Astrocyte of the spinal cord (primary cell): ENCODE data around the gene CTSF.
"Not testable (repeated sequence)": the region's sequence is repeated elsewhere in the genome, so short reads cannot be mapped to it uniquely, and the experiment has no call there.

Experiments used
- DNase-seq: peaks from one replicate; pipeline ENCODE4 v3.0.0; 2011; ENCODE audit warnings: low read depth, low spot score
- H3K4me3 ChIP-seq: 2 replicates; pipeline ENCODE4 v1.5.1; 2011; ENCODE audit warnings: low read depth, mild to moderate bottlenecking, low read length, moderate library complexity
- CTCF ChIP-seq: IDR thresholded peaks from 2 replicates; pipeline ENCODE4 v1.5.1; 2012; ENCODE audit warnings: low read depth, mild to moderate bottlenecking, low read length, inconsistent platforms
- in situ Hi-C: cut with HindIII; loops from 2 replicates; pipeline ENCODE4 v1.10.0; 2017; ENCODE audit warnings: low sequenced_read_pairs

CTSF gene

GRCh38 chr11:66591175-66591574, 22.8 kb upstream of the CTSF start:
- TF ChIP-seq CTCF: no peak
- in situ Hi-C loops: no loop called here
- DNase-seq: no peak
- no peak overlapping the region for H3K4me3 ChIP-seq

DNA sequence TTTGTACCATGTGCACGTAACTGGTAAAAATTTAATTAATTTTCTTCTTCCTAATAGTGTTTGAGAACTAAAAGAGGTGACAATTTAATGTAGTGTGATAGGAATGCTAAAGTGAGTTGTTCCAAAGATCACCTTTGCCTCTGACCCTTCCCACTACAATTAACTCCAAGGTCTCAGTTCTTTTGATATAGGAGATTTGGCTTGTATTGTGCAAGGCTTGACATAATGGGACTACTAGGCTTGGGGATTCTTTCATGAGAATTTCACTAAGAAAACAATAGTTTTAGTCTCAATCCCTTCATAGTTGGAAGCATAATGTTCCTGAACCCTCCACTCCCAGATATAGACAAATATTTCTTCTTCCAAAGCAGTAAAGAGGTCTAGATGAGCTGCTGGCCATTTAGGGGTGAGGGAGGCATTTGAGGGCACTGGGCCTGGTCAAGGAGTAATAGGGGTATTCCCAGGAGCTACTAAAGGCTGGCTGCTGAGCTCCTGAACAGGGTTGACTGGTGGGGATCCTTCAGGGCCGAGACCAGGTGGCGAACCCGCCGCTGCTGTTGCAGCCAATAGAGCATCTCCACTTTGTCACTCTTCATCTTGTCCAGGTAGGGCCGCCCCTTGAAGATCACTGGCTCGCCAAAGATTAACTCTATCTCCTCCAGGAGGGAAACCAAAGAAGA, 21.7 kb upstream of the CTSF start:
- no peak overlapping the region for H3K4me3 ChIP-seq
- DNase-seq: no peak
- in situ Hi-C loops: no loop called here
- no peak for TF ChIP-seq CTCF

- H3K4me3 ChIP-seq, in situ Hi-C loops, DNase-seq: not testable (repeated sequence)
These were observed 20.9 kb upstream of the CTSF start for GRCh38 chr11:66589315-66589714.

DNA sequence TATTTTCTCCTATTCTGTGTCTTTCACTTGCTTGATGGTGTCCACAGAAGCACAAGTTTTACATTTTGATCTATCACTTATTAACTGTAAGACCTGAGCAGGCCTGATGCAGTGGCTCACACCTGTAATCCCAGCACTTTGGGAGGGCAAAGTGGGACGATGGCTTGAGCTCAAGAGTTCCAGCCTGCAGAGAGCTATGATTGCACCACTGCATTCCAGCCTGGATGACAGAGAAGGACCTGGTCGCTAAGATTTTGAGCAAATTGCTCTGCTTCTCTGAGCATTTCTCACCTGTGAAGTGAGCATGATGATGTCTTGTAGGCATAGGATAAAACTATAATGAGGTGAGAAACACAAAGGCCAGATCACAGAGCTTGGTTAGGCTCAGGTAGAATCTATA, 17.7 kb upstream of the CTSF start:
- TF ChIP-seq CTCF: no peak
- H3K4me3 ChIP-seq: no peak overlapping the region
- DNase-seq: no peak
- in situ Hi-C loops: no loop called here

GRCh38 chr11:66585447-66585846, 17.0 kb upstream of the CTSF start:
- in situ Hi-C loops, H3K4me3 ChIP-seq, DNase-seq: not testable (repeated sequence)

GRCh38 chr11:66582565-66583147, 14.2 kb upstream of the CTSF start:
- H3K4me3 ChIP-seq, DNase-seq, in situ Hi-C loops: not testable (repeated sequence)

DNA sequence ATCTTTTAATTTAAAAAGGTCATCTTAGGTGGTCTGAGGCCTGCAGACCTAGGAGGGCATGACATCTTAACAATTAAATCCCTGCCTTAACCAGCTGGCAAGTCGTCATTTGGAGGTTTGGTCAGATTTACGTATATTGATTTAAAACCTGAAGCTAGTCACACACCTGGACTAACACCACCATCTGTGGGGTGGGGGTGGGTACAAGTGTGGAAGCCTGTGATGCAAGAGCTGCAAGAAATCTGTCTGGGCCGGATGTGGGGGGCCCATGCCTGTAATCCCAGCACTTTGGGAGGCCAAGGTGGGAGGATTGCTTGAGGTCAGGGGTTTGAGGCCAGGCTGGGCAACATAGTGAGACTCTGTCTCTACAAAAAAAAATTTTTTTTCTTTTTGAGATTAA, 12.9 kb upstream of the CTSF start:
- no peak for DNase-seq
- H3K4me3 ChIP-seq: no peak overlapping the region
- no peak for TF ChIP-seq CTCF
- in situ Hi-C loops: no loop called here

DNA sequence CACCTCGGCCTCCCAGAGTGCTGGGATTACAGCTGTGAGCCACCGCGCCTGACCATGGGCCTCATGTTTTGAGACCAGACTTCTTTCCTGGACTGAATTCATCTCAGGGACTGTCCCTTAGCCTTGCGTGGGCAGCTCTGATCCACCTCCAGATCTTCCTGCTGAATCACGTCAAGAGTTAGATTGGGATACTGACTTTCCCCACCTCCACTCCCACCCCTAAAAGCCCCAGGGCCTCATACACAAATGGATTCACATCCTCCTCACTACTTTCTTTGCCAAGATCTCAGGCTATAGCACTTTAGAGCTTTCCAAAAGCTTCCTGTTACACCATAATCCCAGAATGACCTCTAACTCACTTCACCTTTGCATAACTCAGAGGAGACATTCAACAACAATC, 12.4 kb upstream of the CTSF start:
- DNase-seq: no peak
- in situ Hi-C loops: no loop called here
- H3K4me3 ChIP-seq: no peak overlapping the region
- no peak for TF ChIP-seq CTCF
